ENCODE data around the gene ADAM8. TPM values are rescaled to one million over a fixed set of nuclear protein-coding genes. Genes with fewer than 3 reads are reported as not detected.

Gene ADAM8
- total and polyA plus RNA-seq, 9 donors = 0.48 to 5.9 (median 3.4) TPM

- H3K4me3 ChIP-seq = no peak overlapping the region
These were observed 1.7 kb downstream of the ADAM8 start for GRCh38 chr10:133274751-133275683.

DNA sequence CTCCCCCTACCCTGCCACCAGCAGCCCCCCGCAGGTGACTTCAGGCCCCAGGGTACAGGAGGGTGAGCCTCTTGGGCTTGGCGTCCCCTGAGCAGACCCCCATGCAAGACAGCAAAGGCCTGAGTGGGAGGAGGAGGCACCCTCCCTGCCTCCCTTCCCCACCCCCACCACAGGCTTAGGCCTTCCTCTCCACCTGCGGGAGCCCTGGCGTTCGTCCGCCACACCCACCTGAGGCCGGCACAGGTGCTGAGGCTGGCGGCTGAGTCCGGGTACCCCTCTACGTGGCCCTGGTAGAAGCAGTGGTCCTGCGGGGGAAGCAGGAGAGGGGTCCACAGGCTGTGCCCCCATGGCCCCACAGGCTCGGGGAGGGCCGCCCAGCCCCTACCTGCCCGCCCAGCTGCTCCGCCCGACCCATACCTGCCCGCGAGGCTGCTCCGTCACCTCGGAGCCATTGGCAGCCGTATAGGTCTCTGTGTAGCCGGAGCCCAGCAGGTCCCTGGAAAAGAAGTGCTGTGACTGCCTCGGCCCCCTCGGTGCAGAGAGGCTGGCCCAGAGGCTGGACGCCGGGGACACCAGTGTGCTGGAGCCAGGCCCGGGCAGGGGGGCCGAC lies 3.0 kb downstream of the ADAM8 start:
- no peaks in the 10 kb centered on the region for H3K9me3 ChIP-seq
- H3K27ac ChIP-seq = no peak overlapping the region
- intact Hi-C loops (cut with DNase I) = no loop called here
- TF ChIP-seq EP300 (IDR thresholded peaks at IDR 0.05) (no peak), POLR2A (IDR thresholded peaks at IDR 0.05) (no peak)
- TF ChIP-seq, protein P1, sequence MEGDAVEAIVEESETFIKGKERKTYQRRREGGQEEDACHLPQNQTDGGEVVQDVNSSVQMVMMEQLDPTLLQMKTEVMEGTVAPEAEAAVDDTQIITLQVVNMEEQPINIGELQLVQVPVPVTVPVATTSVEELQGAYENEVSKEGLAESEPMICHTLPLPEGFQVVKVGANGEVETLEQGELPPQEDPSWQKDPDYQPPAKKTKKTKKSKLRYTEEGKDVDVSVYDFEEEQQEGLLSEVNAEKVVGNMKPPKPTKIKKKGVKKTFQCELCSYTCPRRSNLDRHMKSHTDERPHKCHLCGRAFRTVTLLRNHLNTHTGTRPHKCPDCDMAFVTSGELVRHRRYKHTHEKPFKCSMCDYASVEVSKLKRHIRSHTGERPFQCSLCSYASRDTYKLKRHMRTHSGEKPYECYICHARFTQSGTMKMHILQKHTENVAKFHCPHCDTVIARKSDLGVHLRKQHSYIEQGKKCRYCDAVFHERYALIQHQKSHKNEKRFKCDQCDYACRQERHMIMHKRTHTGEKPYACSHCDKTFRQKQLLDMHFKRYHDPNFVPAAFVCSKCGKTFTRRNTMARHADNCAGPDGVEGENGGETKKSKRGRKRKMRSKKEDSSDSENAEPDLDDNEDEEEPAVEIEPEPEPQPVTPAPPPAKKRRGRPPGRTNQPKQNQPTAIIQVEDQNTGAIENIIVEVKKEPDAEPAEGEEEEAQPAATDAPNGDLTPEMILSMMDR (IDR thresholded peaks at IDR 0.05) = no peak
- 88 to 92% (median 90%) methylated on average over 23 to 28 of the region's 28 CpGs for WGBS, 3 donors
- no peaks in the 10 kb centered on the region for H3K36me3 ChIP-seq
- H3K4me3 ChIP-seq = no peak overlapping the region
- DNase-seq = no peak
- H3K4me1 ChIP-seq (ENCODE audit: insufficient read depth) = no peaks in the 10 kb centered on the region
- H3K27me3 ChIP-seq = no peaks in the 10 kb centered on the region

More at GRCh38 chr10:133274751-133275683, 1.7 kb downstream of the ADAM8 start:
- Histone ChIP-seq H3K27ac (no peak overlapping the region), H3K27me3 (no peaks in the 10 kb centered on the region), H3K4me1 (ENCODE audit: insufficient read depth) (no peaks in the 10 kb centered on the region), H3K9me3 (no peaks in the 10 kb centered on the region), H3K36me3 (no peaks in the 10 kb centered on the region)
- WGBS, 3 donors = 46 to 53% (median 51%) methylated on average over 16 to 26 of the region's 26 CpGs
- no peak for DNase-seq
- TF ChIP-seq EP300 (IDR thresholded peaks at IDR 0.05) = no peak
- intact Hi-C loops (cut with DNase I) = no loop called here

DNA sequence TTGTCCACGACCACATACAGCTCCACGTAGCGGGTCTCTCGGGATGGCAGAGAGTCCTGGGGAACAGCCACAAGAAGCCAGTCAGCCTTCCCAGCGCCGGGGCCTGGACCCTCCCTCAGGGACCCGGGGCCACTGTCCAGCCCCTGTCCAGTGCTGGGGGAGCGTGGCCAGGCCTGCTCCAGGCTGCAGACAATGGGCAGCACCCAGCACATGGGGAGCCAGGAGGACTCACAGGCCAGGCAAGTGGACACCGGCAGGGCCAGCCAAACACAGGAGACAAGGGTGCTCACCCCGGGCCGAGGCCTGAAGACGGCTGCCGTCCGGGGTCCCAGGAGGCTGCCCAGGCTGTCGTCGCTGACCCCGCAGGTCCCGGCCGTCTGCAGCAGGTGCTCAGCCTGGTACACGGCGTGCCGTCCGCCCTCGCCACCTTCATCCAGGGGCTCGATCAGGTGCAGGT lies 3.7 kb downstream of the ADAM8 start:
- Histone ChIP-seq H3K4me3 (no peak overlapping the region), H3K4me1 (ENCODE audit: insufficient read depth) (no peaks in the 10 kb centered on the region), H3K27ac (no peak overlapping the region), H3K36me3 (no peaks in the 10 kb centered on the region), H3K9me3 (no peaks in the 10 kb centered on the region), H3K27me3 (no peaks in the 10 kb centered on the region)
- DNase-seq = no peak
- intact Hi-C loops (cut with DNase I) = no loop called here
- TF ChIP-seq POLR2A (IDR thresholded peaks at IDR 0.05) (no peak), EP300 (IDR thresholded peaks at IDR 0.05) (no peak)
- TF ChIP-seq, protein P1 (IDR thresholded peaks at IDR 0.05) = no peak
- 87 to 91% (median 90%) methylated on average over 16 to 25 of the region's 25 CpGs for WGBS, 3 donors

- DNase-seq = no peak
- Histone ChIP-seq H3K4me3 (no peak overlapping the region), H3K4me1 (ENCODE audit: insufficient read depth) (no peaks in the 10 kb centered on the region), H3K27me3 (no peaks in the 10 kb centered on the region), H3K27ac (no peak overlapping the region), H3K36me3 (no peaks in the 10 kb centered on the region), H3K9me3 (no peaks in the 10 kb centered on the region)
- 81 to 87% (median 82%) methylated on average over 29 of the region's 29 CpGs for WGBS, 3 donors
- intact Hi-C loops (cut with DNase I) = no loop called here
- TF ChIP-seq POLR2A (IDR thresholded peaks at IDR 0.05) (no peak), EP300 (IDR thresholded peaks at IDR 0.05) (no peak)
- TF ChIP-seq, protein P1 (IDR thresholded peaks at IDR 0.05) = no peak
These were observed 4.2 kb downstream of the ADAM8 start for GRCh38 chr10:133272301-133272963.
